OCI-LY7 (cell line): ENCODE measurements around the gene DMKN.

Experiments used
- EZH2phosphoT487 ChIP-seq: fragments of 200-600 bp; sonication (generic); IDR thresholded peaks from 2 replicates; pipeline ENCODE4 v1.6.1; 2018; ENCODE audit warnings: low read depth, borderline replicate concordance, mild to moderate bottlenecking, mixed run types, antibody characterized with exemption, low read length, moderate library complexity, mixed read lengths
- TF ChIP-seq, protein P1 (sequence below): fragments of 200-600 bp; sonication (generic); conservative IDR thresholded peaks from 2 replicates; pipeline ENCODE4 v1.5.1; 2014; ENCODE audit warnings: mild to moderate bottlenecking, antibody characterized with exemption, low read length, moderate library complexity, mixed read lengths

DNA sequence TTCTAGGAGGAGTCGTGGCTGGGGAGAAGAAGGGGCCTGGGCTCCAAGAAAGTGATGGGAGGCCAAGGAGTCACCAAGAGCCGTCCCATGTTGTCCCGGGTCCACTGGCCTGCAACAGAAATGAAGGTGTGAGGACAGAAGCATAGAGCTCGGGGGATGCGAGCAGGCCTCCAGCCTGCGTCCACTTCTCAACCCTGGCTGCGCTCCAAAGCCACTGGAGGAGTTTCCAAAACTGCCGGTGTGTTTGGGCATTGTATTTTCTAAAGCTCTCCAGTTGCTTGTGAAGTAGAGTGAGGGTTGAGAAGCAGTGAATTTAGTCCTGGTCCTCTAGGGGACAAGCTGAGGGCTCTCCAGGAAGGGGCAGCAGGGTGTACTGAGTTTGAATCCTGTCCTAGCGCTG, 52.4 kb downstream of the DMKN start:
- TF ChIP-seq, protein P1, sequence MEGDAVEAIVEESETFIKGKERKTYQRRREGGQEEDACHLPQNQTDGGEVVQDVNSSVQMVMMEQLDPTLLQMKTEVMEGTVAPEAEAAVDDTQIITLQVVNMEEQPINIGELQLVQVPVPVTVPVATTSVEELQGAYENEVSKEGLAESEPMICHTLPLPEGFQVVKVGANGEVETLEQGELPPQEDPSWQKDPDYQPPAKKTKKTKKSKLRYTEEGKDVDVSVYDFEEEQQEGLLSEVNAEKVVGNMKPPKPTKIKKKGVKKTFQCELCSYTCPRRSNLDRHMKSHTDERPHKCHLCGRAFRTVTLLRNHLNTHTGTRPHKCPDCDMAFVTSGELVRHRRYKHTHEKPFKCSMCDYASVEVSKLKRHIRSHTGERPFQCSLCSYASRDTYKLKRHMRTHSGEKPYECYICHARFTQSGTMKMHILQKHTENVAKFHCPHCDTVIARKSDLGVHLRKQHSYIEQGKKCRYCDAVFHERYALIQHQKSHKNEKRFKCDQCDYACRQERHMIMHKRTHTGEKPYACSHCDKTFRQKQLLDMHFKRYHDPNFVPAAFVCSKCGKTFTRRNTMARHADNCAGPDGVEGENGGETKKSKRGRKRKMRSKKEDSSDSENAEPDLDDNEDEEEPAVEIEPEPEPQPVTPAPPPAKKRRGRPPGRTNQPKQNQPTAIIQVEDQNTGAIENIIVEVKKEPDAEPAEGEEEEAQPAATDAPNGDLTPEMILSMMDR = no peak
- no peak for TF ChIP-seq EZH2phosphoT487
